H1 (cell line): ENCODE results near the gene PRKAA2. TPM values are rescaled to one million over a fixed set of nuclear protein-coding genes. Genes with fewer than 3 reads are reported as not detected.

Source experiments
- CTCF ChIA-PET: fragments of 300-600 bp; sonication (Branson Sonifier 250); formaldehyde crosslinking; loops from one replicate; lab custom pipeline; 2021; ENCODE audit not compliant: partially characterized antibody; lab: Charles Lee
- POLR2A ChIA-PET: fragments of 300-600 bp; sonication (Branson Sonifier 250); formaldehyde crosslinking; loops from one replicate; lab custom pipeline; 2021; ENCODE audit warnings: inconsistent platforms; ENCODE audit not compliant: partially characterized antibody; lab: Charles Lee
- DNase-seq, 2 experiments: peaks; one replicate each; pipeline versions ENCODE4 v3.0.0 to v3.0.0-alpha.2; 2010 to 2022; ENCODE audit warnings: low spot score in 2 of 2, low read depth in 1 of 2, mixed read lengths in 1 of 2
- FAIRE-seq: peaks from 2 replicates; lab custom pipeline; 2011; peaks lifted over from hg19 to GRCh38; lab: Jason Lieb, UNC
- H2AFZ ChIP-seq: 2 replicates; pipeline ENCODE4 v1.8.1; 2012; ENCODE audit warnings: low read length, inconsistent platforms
- H2AK5ac ChIP-seq: 2 replicates; pipeline ENCODE4 v1.6.1; 2013; ENCODE audit warnings: low read depth, low read length
- H2BK120ac ChIP-seq: replicated peaks from 2 replicates; pipeline ENCODE3; 2013; ENCODE audit warnings: low read depth, low read length, inconsistent platforms
- H2BK12ac ChIP-seq: 2 replicates; pipeline ENCODE4 v1.6.1; 2013; ENCODE audit warnings: low read depth, low read length
- H2BK15ac ChIP-seq: 2 replicates; pipeline ENCODE4 v1.6.1; 2013; ENCODE audit warnings: low read length
- H2BK20ac ChIP-seq: 2 replicates; pipeline ENCODE4 v1.6.1; 2013; ENCODE audit warnings: low read length
- H2BK5ac ChIP-seq: 2 replicates; pipeline ENCODE4 v1.6.1; 2013; ENCODE audit warnings: low read depth, low read length
- H3K14ac ChIP-seq: 2 replicates; pipeline ENCODE4 v1.6.1; 2013; ENCODE audit warnings: inconsistent platforms; ENCODE audit not compliant: insufficient read length
- H3K18ac ChIP-seq: 2 replicates; pipeline ENCODE4 v1.6.1; 2013; ENCODE audit warnings: low read length; ENCODE audit errors: extremely low read depth
- H3K23ac ChIP-seq: 2 replicates; pipeline ENCODE4 v1.6.1; 2013; ENCODE audit warnings: inconsistent platforms; ENCODE audit not compliant: insufficient read length
- H3K23me2 ChIP-seq: 2 replicates; pipeline ENCODE4 v1.6.1; 2013; ENCODE audit warnings: low read depth, low read length
- H3K27ac ChIP-seq: 2 replicates; pipeline ENCODE4 v1.6.1; 2011; ENCODE audit warnings: low read depth, low read length, inconsistent platforms
- H3K27me3 ChIP-seq, 4 experiments: replicated peaks in 1 of 4; 1 replicate in 1 of 4; 2 replicates in 3 of 4; pipeline versions ENCODE4 v1.6.1 to v1.8.1; 2011 to 2013; ENCODE audit warnings: low read length in 3 of 4, mild to moderate bottlenecking in 3 of 4, inconsistent platforms in 2 of 4, mixed read lengths in 2 of 4, moderate library complexity in 1 of 4; ENCODE audit not compliant: control insufficient read depth in 3 of 4, insufficient read depth in 3 of 4; ENCODE audit errors: extremely low read depth in 1 of 4
- H3K36me3 ChIP-seq, 4 experiments: 2 replicates each; pipeline versions ENCODE4 v1.6.1 to v1.8.1; 2011 to 2013; ENCODE audit warnings: mild to moderate bottlenecking in 4 of 4, low read length in 3 of 4, moderate library complexity in 2 of 4, control low read depth in 1 of 4, inconsistent platforms in 1 of 4; ENCODE audit not compliant: insufficient read depth in 4 of 4, control insufficient read depth in 2 of 4
- H3K4ac ChIP-seq: replicated peaks from 2 replicates; pipeline ENCODE3; 2013; ENCODE audit warnings: low read length, low read depth, mixed read lengths, inconsistent platforms; ENCODE audit not compliant: insufficient read length
- H3K4me1 ChIP-seq, 4 experiments: replicated peaks in 1 of 4; 1 replicate in 1 of 4; 2 replicates in 3 of 4; pipeline versions ENCODE4 v1.6.1 to v1.8.1; 2011 to 2013; ENCODE audit warnings: low read length in 3 of 4, inconsistent platforms in 2 of 4, mixed read lengths in 1 of 4; ENCODE audit not compliant: insufficient read depth in 4 of 4, control insufficient read depth in 3 of 4
- H3K4me2 ChIP-seq, 2 experiments: 2 replicates each; pipeline versions ENCODE4 v1.6.1 to v1.8.1; 2011 to 2013; ENCODE audit warnings: low read depth in 2 of 2, low read length in 2 of 2, control low read depth in 1 of 2, inconsistent platforms in 1 of 2, mild to moderate bottlenecking in 1 of 2; ENCODE audit not compliant: insufficient read depth in 1 of 2
- H3K4me3 ChIP-seq, 4 experiments: fragments of 200-600, 300-600 bp in 1 of 4; sonication (generic), shearing (Covaris generic), sonication (Bioruptor Twin) in 1 of 4; 2 replicates each; pipeline versions ENCODE4 v1.5.1 to v1.8.1; 2011 to 2016; ENCODE audit warnings: low read length in 4 of 4, low read depth in 3 of 4, control low read depth in 2 of 4, inconsistent platforms in 2 of 4, mild to moderate bottlenecking in 2 of 4, mixed read lengths in 1 of 4, moderate library complexity in 1 of 4; ENCODE audit not compliant: insufficient read depth in 2 of 4; ENCODE audit errors: extremely low read depth in 1 of 4
- H3K56ac ChIP-seq: replicated peaks from 2 replicates; pipeline ENCODE3; 2013; ENCODE audit warnings: low read depth, mild to moderate bottlenecking, mixed read lengths, low read length, inconsistent platforms; ENCODE audit not compliant: insufficient read length
- H3K79me1 ChIP-seq: 2 replicates; pipeline ENCODE4 v1.6.1; 2013; ENCODE audit warnings: low read depth, low read length, control low read depth
- H3K79me2 ChIP-seq, 2 experiments: 2 replicates each; pipeline versions ENCODE4 v1.6.1 to v1.8.1; 2012 to 2013; ENCODE audit warnings: low read length in 2 of 2, mild to moderate bottlenecking in 2 of 2, inconsistent platforms in 1 of 2; ENCODE audit not compliant: insufficient read depth in 2 of 2, control insufficient read depth in 1 of 2
- H3K9ac ChIP-seq, 4 experiments: replicated peaks in 1 of 4; 1 replicate in 1 of 4; 2 replicates in 3 of 4; pipeline versions ENCODE4 v1.6.1 to v1.8.1; 2011 to 2013; ENCODE audit warnings: low read depth in 3 of 4, low read length in 3 of 4, control low read depth in 2 of 4, mild to moderate bottlenecking in 2 of 4, moderate library complexity in 2 of 4, inconsistent platforms in 1 of 4; ENCODE audit errors: extremely low read depth in 1 of 4
- H3K9me3 ChIP-seq, 2 experiments: 2 replicates each; pipeline versions ENCODE4 v1.6.1 to v1.8.1; 2012 to 2013; ENCODE audit warnings: mild to moderate bottlenecking in 2 of 2, moderate library complexity in 2 of 2, control low read depth in 1 of 2, inconsistent platforms in 1 of 2, low read depth in 1 of 2, low read length in 1 of 2, mixed read lengths in 1 of 2; ENCODE audit not compliant: insufficient read depth in 2 of 2
- H4K20me1 ChIP-seq, 2 experiments: replicated peaks in 1 of 2; 2 replicates each; pipeline versions ENCODE3 to v1.8.1; 2011 to 2013; ENCODE audit warnings: inconsistent platforms in 2 of 2, low read length in 2 of 2, mild to moderate bottlenecking in 1 of 2; ENCODE audit not compliant: insufficient read depth in 2 of 2, control insufficient read depth in 1 of 2
- H4K5ac ChIP-seq: 2 replicates; pipeline ENCODE4 v1.6.1; 2013; ENCODE audit warnings: low read length, low read depth, mixed read lengths, inconsistent platforms; ENCODE audit not compliant: insufficient read length
- H4K8ac ChIP-seq: 2 replicates; pipeline ENCODE4 v1.8.0; 2013; ENCODE audit warnings: mild to moderate bottlenecking, moderate library complexity, low read length, inconsistent platforms; ENCODE audit not compliant: insufficient read depth; ENCODE audit errors: extremely low read depth
- H4K91ac ChIP-seq: replicated peaks from 2 replicates; pipeline ENCODE3; 2013; ENCODE audit warnings: low read length, mixed read lengths, inconsistent platforms; ENCODE audit not compliant: insufficient read length
- ASH2L ChIP-seq: fragments of 200-600, 300-600 bp; sonication (generic); IDR thresholded peaks from one replicate; pipeline ENCODE4 v1.7.1; 2017; ENCODE audit warnings: low read length
- BACH1 ChIP-seq: IDR thresholded peaks from 2 replicates; pipeline ENCODE4 v1.6.1; 2012; ENCODE audit warnings: low read length, improper control_type of control experiment
- BCL11A ChIP-seq, 2 experiments: IDR thresholded peaks; one replicate each; pipeline ENCODE4 v1.6.1; 2011; ENCODE audit warnings: low read depth in 2 of 2, low read length in 2 of 2, mild to moderate bottlenecking in 2 of 2
- CHD2 ChIP-seq: IDR thresholded peaks from 2 replicates; pipeline ENCODE4 v1.6.1; 2012; ENCODE audit warnings: low read length, improper control_type of control experiment
- CREB1 ChIP-seq: IDR thresholded peaks from 2 replicates; pipeline ENCODE4 v1.6.1; 2012; ENCODE audit warnings: inconsistent platforms
- E2F6 ChIP-seq: IDR thresholded peaks from 2 replicates; pipeline ENCODE4 v1.6.1; 2012; ENCODE audit warnings: inconsistent platforms
- KDM1A ChIP-seq: fragments of 200-600, 300-600 bp; sonication (generic); IDR thresholded peaks from 2 replicates; pipeline ENCODE4 v1.7.1; 2016; ENCODE audit warnings: mild to moderate bottlenecking, low read length, borderline replicate concordance
- NANOG ChIP-seq: IDR thresholded peaks from 2 replicates; pipeline ENCODE4 v1.6.1; 2011; ENCODE audit warnings: low read length, low read depth, mild to moderate bottlenecking, inconsistent platforms; ENCODE audit not compliant: insufficient read depth, poor library complexity, severe bottlenecking
- POLR2A ChIP-seq, 2 experiments: IDR thresholded peaks; 1 replicate in 1 of 2; 2 replicates in 1 of 2; pipeline ENCODE4 v1.6.1; 2011; ENCODE audit warnings: low read depth in 2 of 2, low read length in 2 of 2, mild to moderate bottlenecking in 2 of 2; ENCODE audit errors: control extremely low read depth in 1 of 2
- POU5F1 ChIP-seq: IDR thresholded peaks from 2 replicates; pipeline ENCODE4 v1.6.1; 2011; ENCODE audit warnings: low read depth, mild to moderate bottlenecking, low read length, moderate library complexity
- SIRT6 ChIP-seq: IDR thresholded peaks from one replicate; pipeline ENCODE4 v1.7.1; 2012; ENCODE audit warnings: low read length, inconsistent platforms
- SP4 ChIP-seq: IDR thresholded peaks from 2 replicates; pipeline ENCODE4 v1.6.1; 2012; ENCODE audit warnings: low read length, inconsistent platforms
- SUZ12 ChIP-seq: fragments of 200-600 bp; sonication (generic); IDR thresholded peaks from 2 replicates; pipeline ENCODE4 v1.6.1; 2012; ENCODE audit warnings: mild to moderate bottlenecking, inconsistent platforms, low read length, moderate library complexity, mixed read lengths
- TCF12 ChIP-seq: IDR thresholded peaks from 2 replicates; pipeline ENCODE4 v1.6.1; 2011; ENCODE audit warnings: low read depth, mild to moderate bottlenecking, low read length
- WGBS, 2 experiments: shearing (Covaris generic) in 1 of 2; methylation state at CpG; one replicate each; pipeline versions ENCODE4 v1.1.6 to v1.1.7; 2013 to 2015; ENCODE audit warnings: low lambda C conversion rate in 2 of 2, mixed read lengths in 2 of 2, inconsistent platforms in 1 of 2, low coverage in 1 of 2, missing lambda C conversion rate in 1 of 2; ENCODE audit not compliant: insufficient replicate concordance in 2 of 2, insufficient coverage in 1 of 2, insufficient read length in 1 of 2; ENCODE audit errors: extremely low coverage in 1 of 2, missing lambda C conversion rate in 1 of 2; 5-methylcytosine and 5-hydroxymethylcytosine counted together
- polyA plus RNA-seq, 7 experiments: library from polyadenylated mRNA; depleted of rRNA in 3 of 7; stranded (reverse) in 5 of 7; unstranded in 2 of 7; fragments of >200 nt in 5 of 7; fragments of 200-250 nt in 2 of 7; gene quantifications; 1 replicate in 5 of 7; 2 replicates in 1 of 7; 4 replicates in 1 of 7; pipeline versions ENCODE4 v1.2.1 to v1.2.3, GENCODE V29; 2011 to 2013; ENCODE audit warnings: missing spikeins in 2 of 7, mixed read lengths in 2 of 7
- total RNA-seq: library from RNA; stranded (reverse); fragmentation: NEBNext Ultra II Directional; extraction: Animal tissue kit (Norgen Biotek cat#: 25700); gene quantifications from 2 replicates; pipeline ENCODE4 v1.2.1, GENCODE V29; 2021
- TF ChIP-seq, protein P1 (sequence below): IDR thresholded peaks from 2 replicates; pipeline ENCODE4 v1.6.1; 2012; ENCODE audit warnings: inconsistent platforms

The PRKAA2 gene
- total and polyA plus RNA-seq, 2 of the 8 experiments (the other 6 are each of a cell fraction or from before 2014, with no cell fraction given), result 2.6 to 6.4 TPM

DNA sequence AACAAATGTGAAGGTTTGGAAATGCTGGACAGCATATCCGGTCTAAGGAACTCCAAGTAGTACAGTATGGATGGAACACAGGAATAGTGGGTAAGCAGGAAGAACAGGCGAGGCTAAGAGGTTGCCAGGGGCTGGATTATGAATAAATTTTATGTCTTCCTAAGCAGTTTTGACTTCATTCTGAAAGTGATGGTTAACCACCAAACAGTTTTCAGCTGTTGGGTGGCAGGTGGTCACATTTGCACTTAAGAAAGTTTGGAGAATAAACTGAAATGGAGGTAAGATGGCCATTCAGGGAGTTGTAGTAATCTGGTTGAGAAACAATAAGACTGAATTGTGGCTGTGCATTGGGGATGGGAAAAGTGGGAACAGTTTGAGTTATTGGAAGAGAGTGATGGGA, 83.8 kb downstream of the PRKAA2 start:
- H3K14ac ChIP-seq, result no peak overlapping the region
- no peak overlapping the region for H4K5ac ChIP-seq
- CTCF ChIA-PET, result no interaction called here
- H3K36me3 ChIP-seq, result no peaks in the 10 kb centered on the region
- no peaks in the 10 kb centered on the region for H3K27me3 ChIP-seq
- no peak overlapping the region for H2BK120ac ChIP-seq
- no peak overlapping the region for H2BK12ac ChIP-seq
- no peak overlapping the region for H3K56ac ChIP-seq
- H3K18ac ChIP-seq, result no peak overlapping the region
- WGBS, 2 experiments, result 91% methylated on average over 2 of the region's 2 CpGs; no CpG with 5 or more reads in 1 of the 2 experiments
- no peak for DNase-seq
- no peaks in the 10 kb centered on the region for H3K4me1 ChIP-seq
- no peak overlapping the region for H2AK5ac ChIP-seq
- no peak for FAIRE-seq
- POLR2A ChIA-PET, result no interaction called here
- H2AFZ ChIP-seq, result no peak overlapping the region
- no peak overlapping the region for H3K27ac ChIP-seq
- H3K23ac ChIP-seq, result no peak overlapping the region
- H4K8ac ChIP-seq, result no peak overlapping the region
- H4K20me1 ChIP-seq, result no peaks in the 10 kb centered on the region
- no peak overlapping the region for H2BK20ac ChIP-seq
- no peaks in the 10 kb centered on the region for H3K9me3 ChIP-seq
- no peak overlapping the region for H4K91ac ChIP-seq
- H2BK15ac ChIP-seq, result no peak overlapping the region
- no peak overlapping the region for H2BK5ac ChIP-seq
- no peak overlapping the region for H3K4me2 ChIP-seq
- H3K4ac ChIP-seq, result no peak overlapping the region
- H3K79me1 ChIP-seq, result no peaks in the 10 kb centered on the region
- H3K4me3 ChIP-seq, result no peak overlapping the region
- H3K23me2 ChIP-seq, result no peaks in the 10 kb centered on the region
- no peak overlapping the region for H3K9ac ChIP-seq
- H3K79me2 ChIP-seq, result no peaks in the 10 kb centered on the region
- TF ChIP-seq POU5F1 (no peak), SP4 (no peak), CREB1 (no peak), E2F6 (no peak), POLR2A (IDR thresholded peaks at IDR 0.05; ENCODE audit: control extremely low read depth in 1 of 2, low read depth in 2 of 2, low read length in 2 of 2) (no peak), NANOG (no peak), SUZ12 (no peak), BCL11A (IDR thresholded peaks at IDR 0.05; ENCODE audit: low read depth in 2 of 2, low read length in 2 of 2) (no peak), KDM1A (no peak), SIRT6 (no peak), ASH2L (no peak), TCF12 (no peak), BACH1 (no peak), CHD2 (no peak)
- TF ChIP-seq, protein P1, sequence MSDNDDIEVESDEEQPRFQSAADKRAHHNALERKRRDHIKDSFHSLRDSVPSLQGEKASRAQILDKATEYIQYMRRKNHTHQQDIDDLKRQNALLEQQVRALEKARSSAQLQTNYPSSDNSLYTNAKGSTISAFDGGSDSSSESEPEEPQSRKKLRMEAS, result no peak
